ENCODE measurements around the gene PTK6. TPM values are rescaled to one million over a fixed set of nuclear protein-coding genes. Genes with fewer than 3 reads are reported as not detected.
A peak's percentile ranks its signal among the peaks of the same experiment; 100 is the strongest.

PTK6 gene
- total and polyA plus RNA-seq, 12 donors, result 0.03 to 0.28 (median 0.06) TPM; not detected in 9

- TF ChIP-seq, protein P1, sequence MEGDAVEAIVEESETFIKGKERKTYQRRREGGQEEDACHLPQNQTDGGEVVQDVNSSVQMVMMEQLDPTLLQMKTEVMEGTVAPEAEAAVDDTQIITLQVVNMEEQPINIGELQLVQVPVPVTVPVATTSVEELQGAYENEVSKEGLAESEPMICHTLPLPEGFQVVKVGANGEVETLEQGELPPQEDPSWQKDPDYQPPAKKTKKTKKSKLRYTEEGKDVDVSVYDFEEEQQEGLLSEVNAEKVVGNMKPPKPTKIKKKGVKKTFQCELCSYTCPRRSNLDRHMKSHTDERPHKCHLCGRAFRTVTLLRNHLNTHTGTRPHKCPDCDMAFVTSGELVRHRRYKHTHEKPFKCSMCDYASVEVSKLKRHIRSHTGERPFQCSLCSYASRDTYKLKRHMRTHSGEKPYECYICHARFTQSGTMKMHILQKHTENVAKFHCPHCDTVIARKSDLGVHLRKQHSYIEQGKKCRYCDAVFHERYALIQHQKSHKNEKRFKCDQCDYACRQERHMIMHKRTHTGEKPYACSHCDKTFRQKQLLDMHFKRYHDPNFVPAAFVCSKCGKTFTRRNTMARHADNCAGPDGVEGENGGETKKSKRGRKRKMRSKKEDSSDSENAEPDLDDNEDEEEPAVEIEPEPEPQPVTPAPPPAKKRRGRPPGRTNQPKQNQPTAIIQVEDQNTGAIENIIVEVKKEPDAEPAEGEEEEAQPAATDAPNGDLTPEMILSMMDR (IDR thresholded peaks at IDR 0.05), result no peak
- peaks cover 0 to 31% (median 0%) of the 10 kb centered on the region in 9 donors for H3K4me1 ChIP-seq
- intact Hi-C loops (cut with DNase I), result no loop called here
- ATAC-seq, result peak in 2 of 8 donors; percentile 3 to 8
- peak overlapping the region in 1 of 10 donors; percentile 79 for H3K27ac ChIP-seq
- no peak overlapping the region for H3K4me3 ChIP-seq
- peaks cover 0 to 81% (median 41%) of the 10 kb centered on the region in 9 donors for H3K36me3 ChIP-seq
- peaks cover 0 to 26% (median 0%) of the 10 kb centered on the region in 7 donors for H3K27me3 ChIP-seq
- 91 to 94% methylated on average over 22 of the region's 22 CpGs for WGBS, 2 donors
- DNase-seq, result no peak
- no peaks in the 10 kb centered on the region for H3K9me3 ChIP-seq
Observed at GRCh38 chr20:63567136-63567385, 29.9 kb upstream of the PTK6 start.

DNA sequence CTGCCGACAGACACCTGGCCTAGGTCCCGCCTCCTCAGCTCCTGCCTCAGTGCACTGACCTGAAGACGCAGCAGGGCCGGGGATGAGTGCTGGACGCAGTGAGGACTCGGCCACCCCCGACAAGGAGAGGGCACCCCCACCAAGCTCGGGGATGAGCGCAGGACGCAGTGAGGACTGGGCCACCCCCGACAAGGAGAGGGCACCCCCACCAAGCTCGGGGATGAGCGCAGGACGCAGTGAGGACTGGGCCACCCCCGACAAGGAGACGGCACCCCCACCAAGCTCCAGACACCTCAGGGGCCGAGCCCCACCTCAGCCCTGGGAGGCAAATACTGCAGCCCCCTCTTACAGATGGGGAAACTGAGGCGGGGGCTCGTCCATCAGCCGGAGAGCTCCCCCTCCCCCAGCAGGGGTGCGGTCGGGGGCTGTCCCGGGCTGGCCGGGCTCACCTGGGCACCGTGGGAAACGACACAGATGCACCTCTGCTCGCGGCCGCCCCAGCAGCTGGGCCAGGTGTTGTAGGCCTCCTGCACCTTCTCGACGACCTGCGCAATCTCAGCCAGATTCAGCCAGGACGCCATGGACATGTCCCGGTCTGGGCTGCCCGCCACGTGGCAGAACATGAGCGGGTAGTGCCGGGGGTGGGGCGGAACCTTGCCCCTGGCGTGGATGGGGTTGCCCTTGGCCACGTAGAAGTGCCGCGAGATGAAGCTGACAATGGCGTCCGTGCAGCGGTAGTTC is 29.4 kb upstream of the PTK6 start:
- TF ChIP-seq, protein P1 (IDR thresholded peaks at IDR 0.05), result no peak
- intact Hi-C loops (cut with DNase I), result no loop called here
- 91 to 94% methylated on average over 46 of the region's 46 CpGs for WGBS, 2 donors
- no peak overlapping the region for H3K27ac ChIP-seq
- H3K9me3 ChIP-seq, result no peaks in the 10 kb centered on the region
- no peak overlapping the region for H3K4me3 ChIP-seq
- DNase-seq (no peak), ATAC-seq (peak in 3 of 8 donors; percentile 22 to 39 (median 26))
- peaks cover 0 to 83% (median 44%) of the 10 kb centered on the region in 9 donors for H3K36me3 ChIP-seq
- peaks cover 0 to 23% (median 0%) of the 10 kb centered on the region in 7 donors for H3K27me3 ChIP-seq
- H3K4me1 ChIP-seq, result peaks cover 0 to 31% (median 0%) of the 10 kb centered on the region in 9 donors

GRCh38 chr20:63565699-63566335 is 28.6 kb upstream of the PTK6 start:
- Histone ChIP-seq H3K4me1 (peaks cover 0 to 31% (median 0%) of the 10 kb centered on the region in 9 donors), H3K36me3 (peaks cover 0 to 90% (median 50%) of the 10 kb centered on the region in 9 donors), H3K27me3 (peaks cover 0 to 23% (median 0%) of the 10 kb centered on the region in 7 donors), H3K4me3 (no peak overlapping the region), H3K9me3 (no peaks in the 10 kb centered on the region), H3K27ac (no peak overlapping the region)
- 94 to 96% methylated on average over 43 of the region's 43 CpGs for WGBS, 2 donors
- intact Hi-C loops (cut with DNase I), result no loop called here
- TF ChIP-seq, protein P1 (IDR thresholded peaks at IDR 0.05), result no peak
- DNase-seq, result no peak
- no peak for ATAC-seq

DNA sequence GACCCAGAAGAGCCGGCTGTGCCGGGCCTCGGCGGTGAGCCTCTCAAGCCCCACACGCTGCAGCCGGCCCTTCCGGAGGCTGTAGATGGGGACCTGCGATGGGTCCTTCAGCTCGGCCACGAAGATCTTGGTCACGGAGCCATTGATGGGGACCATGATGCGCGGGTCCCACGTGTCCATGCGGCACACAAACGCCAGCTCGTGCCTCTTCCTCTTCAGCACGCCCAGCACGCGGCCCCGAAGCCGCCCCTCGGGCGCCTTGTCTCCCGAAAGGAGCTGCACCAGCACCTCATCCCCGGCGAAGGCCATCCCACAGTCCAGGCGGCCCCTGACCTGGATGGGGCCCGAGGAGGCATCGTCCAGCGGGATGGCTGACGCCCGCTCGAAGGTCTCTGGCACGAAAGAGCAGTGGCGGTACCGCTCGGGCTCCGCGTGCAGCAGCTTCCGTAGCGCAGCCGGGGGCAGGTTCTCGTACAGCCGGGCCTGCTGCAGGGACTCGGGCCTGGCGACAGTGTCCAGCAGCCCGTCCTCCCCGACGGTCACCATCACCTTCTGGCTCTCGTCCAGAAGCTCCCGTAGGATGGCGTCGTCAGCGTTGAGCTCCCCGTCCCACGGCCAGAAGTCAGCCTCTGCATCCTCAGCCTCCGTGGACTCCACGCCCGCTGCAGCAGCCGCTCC is 28.0 kb upstream of the PTK6 start:
- TF ChIP-seq, protein P1 (IDR thresholded peaks at IDR 0.05), result no peak
- peaks cover 6 to 93% (median 56%) of the 10 kb centered on the region in 9 donors for H3K36me3 ChIP-seq

More for the DNA sequence above, 28.0 kb upstream of the PTK6 start:
- DNase-seq, result no peak
- WGBS, 2 donors, result 96 to 97% methylated on average over 58 to 61 of the region's 61 CpGs
- ATAC-seq, result no peak
- intact Hi-C loops (cut with DNase I), result no loop called here
- Histone ChIP-seq H3K4me3 (no peak overlapping the region), H3K9me3 (no peaks in the 10 kb centered on the region), H3K27me3 (peaks cover 0 to 23% (median 0%) of the 10 kb centered on the region in 7 donors), H3K27ac (no peak overlapping the region), H3K4me1 (peaks cover 0 to 31% (median 0%) of the 10 kb centered on the region in 9 donors)
